Left lung (tissue), 10 donors: ENCODE results near the gene FZD10. TPM values are rescaled to one million over a fixed set of nuclear protein-coding genes. Genes with fewer than 3 reads are reported as not detected.

ENCODE experiments used
- ATAC-seq: fragments of 200-7000 bp; cut with Tn5 transposase; one replicate; pipeline ENCODE4 v1.9.1; 2020; ENCODE audit warnings: moderate library complexity
- DNase-seq, 4 donors: peaks; one replicate each; pipeline ENCODE4 v3.0.0-alpha.2; 2013 to 2020
- H3K27ac ChIP-seq, 2 donors: fragments of 200-600 bp; sonication (generic) in 1 of 2; one replicate each; pipeline versions ENCODE4 v1.5.0 to v1.8.0; 2020 to 2021
- H3K27me3 ChIP-seq, 2 donors: fragments of 200-600 bp; sonication (generic) in 1 of 2; one replicate each; pipeline versions ENCODE4 v1.5.0 to v1.8.0; 2020 to 2021
- H3K36me3 ChIP-seq, 2 donors: fragments of 200-600 bp; sonication (generic) in 1 of 2; one replicate each; pipeline versions ENCODE4 v1.5.0 to v1.8.0; 2020 to 2021
- H3K4me1 ChIP-seq, 2 donors: fragments of 200-600 bp; one replicate each; pipeline ENCODE4 v1.8.0; 2021
- H3K4me3 ChIP-seq, 2 donors: fragments of 200-600 bp; sonication (generic) in 1 of 2; one replicate each; pipeline versions ENCODE4 v1.5.0 to v1.8.0; 2020 to 2021; ENCODE audit warnings: mild to moderate bottlenecking in 1 of 2
- H3K9me3 ChIP-seq, 2 donors: fragments of 200-600 bp; sonication (generic) in 1 of 2; one replicate each; pipeline versions ENCODE4 v1.5.0 to v1.8.0; 2020 to 2021
- CTCF ChIP-seq, 2 donors: fragments of 200-600 bp; sonication (generic) in 1 of 2; IDR thresholded peaks; one replicate each; pipeline versions ENCODE4 v1.5.0 to v1.8.0; 2021; ENCODE audit warnings: antibody characterized with exemption in 2 of 2
- intact Hi-C, 2 donors: fragments of 100-400 bp; cut with DNase I; formaldehyde crosslinking; loops; one replicate each; pipeline versions ENCODE4 v1.11.2 to v1.14.2; 2022
- polyA plus RNA-seq, 6 donors: library from polyadenylated mRNA; unstranded; fragments of 120-200 nt; gene quantifications; one replicate each; pipeline ENCODE4 v1.2.1, GENCODE V29; 2013; ENCODE audit not compliant: insufficient read length in 6 of 6
- total RNA-seq, 2 donors: library from RNA; stranded (reverse); fragmentation: NEBNext Ultra II Directional; extraction: Animal tissue kit (Norgen Biotek cat#: 25700); gene quantifications; one replicate each; pipeline ENCODE4 v1.2.1, GENCODE V29; 2021
- donor health status: DM: no; HTN: yes; CAD: no.
- donor health status: DM: no; HTN: no; CAD: no.

FZD10 gene
- total and polyA plus RNA-seq, 8 donors: 0.58 to 1.2 (median 0.89) TPM

- TF ChIP-seq CTCF (IDR thresholded peaks at IDR 0.05): no peak
- ATAC-seq (peak; percentile 71), DNase-seq (peak in 1 of 4 donors; percentile 48)
- intact Hi-C loops: no loop called here
- Histone ChIP-seq H3K4me1 (no peaks in the 10 kb centered on the region), H3K27ac (peak overlapping the region; percentile 6 to 68), H3K4me3 (no peak overlapping the region), H3K36me3 (no peaks in the 10 kb centered on the region), H3K27me3 (peaks cover 0 to 18% of the 10 kb centered on the region in 2 donors), H3K9me3 (peaks cover 0 to 6% of the 10 kb centered on the region in 2 donors)
Measured at GRCh38 chr12:130127912-130128789, 34.1 kb upstream of the FZD10 start.

- H3K36me3 ChIP-seq: no peaks in the 10 kb centered on the region
- intact Hi-C loops: no loop called here
- no peak for TF ChIP-seq CTCF (IDR thresholded peaks at IDR 0.05)
- DNase-seq (no peak), ATAC-seq (no peak)
- H3K9me3 ChIP-seq: peaks cover 0 to 6% of the 10 kb centered on the region in 2 donors
- peaks cover 0 to 27% of the 10 kb centered on the region in 2 donors for H3K27me3 ChIP-seq
- no peak overlapping the region for H3K4me3 ChIP-seq
- no peak overlapping the region for H3K27ac ChIP-seq
- H3K4me1 ChIP-seq: no peaks in the 10 kb centered on the region
Measured at GRCh38 chr12:130128790-130129735, 33.2 kb upstream of the FZD10 start.

GRCh38 chr12:130130346-130130745, 31.9 kb upstream of the FZD10 start:
- intact Hi-C loops: no loop called here
- no peaks in the 10 kb centered on the region for H3K36me3 ChIP-seq
- ATAC-seq (no peak), DNase-seq (no peak)
- no peak overlapping the region for H3K4me3 ChIP-seq
- TF ChIP-seq CTCF (IDR thresholded peaks at IDR 0.05): no peak
- peaks cover 0 to 6% of the 10 kb centered on the region in 2 donors for H3K9me3 ChIP-seq
- peaks cover 0 to 27% of the 10 kb centered on the region in 2 donors for H3K27me3 ChIP-seq
- H3K4me1 ChIP-seq: no peaks in the 10 kb centered on the region
- H3K27ac ChIP-seq: no peak overlapping the region

- Histone ChIP-seq H3K4me3 (no peak overlapping the region), H3K36me3 (no peaks in the 10 kb centered on the region), H3K27me3 (peaks cover 0 to 27% of the 10 kb centered on the region in 2 donors), H3K4me1 (no peaks in the 10 kb centered on the region), H3K9me3 (peaks cover 0 to 6% of the 10 kb centered on the region in 2 donors), H3K27ac (no peak overlapping the region)
- intact Hi-C loops: no loop called here
- no peak for TF ChIP-seq CTCF (IDR thresholded peaks at IDR 0.05)
- DNase-seq (no peak), ATAC-seq (no peak)
Measured at GRCh38 chr12:130131025-130131424, 31.2 kb upstream of the FZD10 start.

- Histone ChIP-seq H3K9me3 (peaks cover 0 to 6% of the 10 kb centered on the region in 2 donors), H3K4me3 (no peak overlapping the region), H3K27me3 (peaks cover 0 to 27% of the 10 kb centered on the region in 2 donors), H3K4me1 (no peaks in the 10 kb centered on the region), H3K27ac (no peak overlapping the region), H3K36me3 (no peaks in the 10 kb centered on the region)
- no peak for ATAC-seq
- no peak for TF ChIP-seq CTCF (IDR thresholded peaks at IDR 0.05)
- DNase-seq: no peak
- intact Hi-C loops: no loop called here
Measured at GRCh38 chr12:130131801-130132200, 30.5 kb upstream of the FZD10 start.
